SH-SY5Y (cell line): ENCODE measurements around the gene TK1.

ENCODE experiments used
- GATA2 ChIP-seq: IDR thresholded peaks from 2 replicates; pipeline ENCODE4 v1.6.1; 2011; ENCODE audit warnings: mild to moderate bottlenecking, low read depth, low read length
- GATA3 ChIP-seq: IDR thresholded peaks from 2 replicates; pipeline ENCODE4 v1.6.1; 2011; ENCODE audit warnings: low read depth, mild to moderate bottlenecking, low read length, moderate library complexity

DNA sequence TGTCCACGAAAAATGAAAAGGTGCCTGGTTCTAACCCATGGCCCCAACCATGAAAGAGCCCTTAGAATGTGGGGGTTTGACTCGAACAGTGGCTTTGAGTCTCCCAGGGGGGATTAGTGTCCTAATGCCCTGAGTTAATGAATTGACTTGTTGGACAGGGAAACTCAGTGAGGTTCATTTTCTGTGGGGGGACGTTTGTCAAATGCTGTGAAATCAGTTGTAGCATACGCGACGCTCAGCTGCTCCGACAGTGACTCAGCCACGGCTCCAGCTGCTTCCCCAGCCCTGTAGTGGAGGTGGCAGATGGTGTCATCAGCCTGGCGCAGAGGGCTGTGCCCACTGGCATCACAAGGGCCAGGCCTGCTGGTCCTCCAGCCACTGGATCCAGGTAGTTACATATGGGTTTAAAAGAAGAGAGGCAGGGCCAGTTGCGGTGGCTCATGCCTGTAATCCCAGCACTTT is 40.6 kb upstream of the TK1 start:
- TF ChIP-seq GATA2: no peak
- TF ChIP-seq GATA3: no peak
